ENCODE measurements around the gene PTPRCAP. TPM values are rescaled to one million over a fixed set of nuclear protein-coding genes. Genes with fewer than 3 reads are reported as not detected.
A peak's percentile ranks its signal among the peaks of the same experiment; 100 is the strongest.

PTPRCAP gene
- total and polyA plus RNA-seq, 9 of the 15 experiments (the other 6 are each of a cell fraction or from before 2014, with no cell fraction given) = 0.22 to 2.0 (median 1.1) TPM; not detected in 4

DNA sequence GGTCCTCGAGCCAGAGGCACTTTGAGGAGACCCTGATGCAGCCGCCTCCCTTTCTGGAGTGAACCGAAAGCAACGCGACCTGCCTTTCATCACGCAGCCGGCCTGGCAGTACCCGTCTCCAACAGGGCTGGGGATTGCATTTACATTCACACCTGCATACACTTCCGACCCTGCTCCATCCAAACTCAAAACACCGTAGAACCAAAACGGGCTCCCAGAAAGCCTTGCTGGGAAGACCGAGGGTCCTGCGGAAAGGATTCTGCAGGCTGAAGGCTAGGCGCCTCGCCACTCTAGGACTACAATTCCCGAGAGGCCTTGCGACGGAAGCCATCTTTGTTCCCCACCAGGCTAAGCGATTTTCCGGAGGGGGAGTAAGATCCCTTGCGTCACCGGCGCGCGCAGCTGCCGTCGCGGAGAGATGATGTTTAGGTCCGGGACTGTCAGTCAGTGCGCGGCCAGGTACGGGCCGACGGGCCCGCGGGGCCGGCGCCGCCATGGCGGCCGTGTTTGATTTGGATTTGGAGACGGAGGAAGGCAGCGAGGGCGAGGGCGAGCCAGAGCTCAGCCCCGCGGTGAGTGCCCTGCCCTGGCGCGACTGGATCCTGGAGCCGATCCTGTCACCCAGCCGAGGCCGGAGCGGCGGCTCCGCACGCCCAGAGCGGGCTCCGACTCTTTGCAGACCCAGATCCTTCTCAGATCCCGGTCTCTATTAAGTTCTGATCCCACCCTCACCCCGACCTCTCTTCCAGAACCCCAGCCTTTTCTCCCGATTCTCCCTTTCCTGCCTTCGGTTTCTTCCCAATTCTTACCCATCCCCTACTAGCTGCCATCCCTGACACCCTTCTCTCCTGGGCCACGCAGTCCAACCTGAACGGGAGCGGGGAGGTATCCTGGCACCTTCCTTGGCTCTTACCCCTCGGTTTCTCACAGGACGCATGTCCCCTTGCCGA is 9.2 kb downstream of the PTPRCAP start, which contains the start of gene RPS6KB2 (continued):
- TF ChIP-seq, protein P1, sequence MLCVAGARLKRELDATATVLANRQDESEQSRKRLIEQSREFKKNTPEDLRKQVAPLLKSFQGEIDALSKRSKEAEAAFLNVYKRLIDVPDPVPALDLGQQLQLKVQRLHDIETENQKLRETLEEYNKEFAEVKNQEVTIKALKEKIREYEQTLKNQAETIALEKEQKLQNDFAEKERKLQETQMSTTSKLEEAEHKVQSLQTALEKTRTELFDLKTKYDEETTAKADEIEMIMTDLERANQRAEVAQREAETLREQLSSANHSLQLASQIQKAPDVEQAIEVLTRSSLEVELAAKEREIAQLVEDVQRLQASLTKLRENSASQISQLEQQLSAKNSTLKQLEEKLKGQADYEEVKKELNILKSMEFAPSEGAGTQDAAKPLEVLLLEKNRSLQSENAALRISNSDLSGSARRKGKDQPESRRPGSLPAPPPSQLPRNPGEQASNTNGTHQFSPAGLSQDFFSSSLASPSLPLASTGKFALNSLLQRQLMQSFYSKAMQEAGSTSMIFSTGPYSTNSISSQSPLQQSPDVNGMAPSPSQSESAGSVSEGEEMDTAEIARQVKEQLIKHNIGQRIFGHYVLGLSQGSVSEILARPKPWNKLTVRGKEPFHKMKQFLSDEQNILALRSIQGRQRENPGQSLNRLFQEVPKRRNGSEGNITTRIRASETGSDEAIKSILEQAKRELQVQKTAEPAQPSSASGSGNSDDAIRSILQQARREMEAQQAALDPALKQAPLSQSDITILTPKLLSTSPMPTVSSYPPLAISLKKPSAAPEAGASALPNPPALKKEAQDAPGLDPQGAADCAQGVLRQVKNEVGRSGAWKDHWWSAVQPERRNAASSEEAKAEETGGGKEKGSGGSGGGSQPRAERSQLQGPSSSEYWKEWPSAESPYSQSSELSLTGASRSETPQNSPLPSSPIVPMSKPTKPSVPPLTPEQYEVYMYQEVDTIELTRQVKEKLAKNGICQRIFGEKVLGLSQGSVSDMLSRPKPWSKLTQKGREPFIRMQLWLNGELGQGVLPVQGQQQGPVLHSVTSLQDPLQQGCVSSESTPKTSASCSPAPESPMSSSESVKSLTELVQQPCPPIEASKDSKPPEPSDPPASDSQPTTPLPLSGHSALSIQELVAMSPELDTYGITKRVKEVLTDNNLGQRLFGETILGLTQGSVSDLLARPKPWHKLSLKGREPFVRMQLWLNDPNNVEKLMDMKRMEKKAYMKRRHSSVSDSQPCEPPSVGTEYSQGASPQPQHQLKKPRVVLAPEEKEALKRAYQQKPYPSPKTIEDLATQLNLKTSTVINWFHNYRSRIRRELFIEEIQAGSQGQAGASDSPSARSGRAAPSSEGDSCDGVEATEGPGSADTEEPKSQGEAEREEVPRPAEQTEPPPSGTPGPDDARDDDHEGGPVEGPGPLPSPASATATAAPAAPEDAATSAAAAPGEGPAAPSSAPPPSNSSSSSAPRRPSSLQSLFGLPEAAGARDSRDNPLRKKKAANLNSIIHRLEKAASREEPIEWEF (CRISPR knock-in tag; IDR thresholded peaks at IDR 0.05) = no peak
- TF ChIP-seq, protein P2, sequence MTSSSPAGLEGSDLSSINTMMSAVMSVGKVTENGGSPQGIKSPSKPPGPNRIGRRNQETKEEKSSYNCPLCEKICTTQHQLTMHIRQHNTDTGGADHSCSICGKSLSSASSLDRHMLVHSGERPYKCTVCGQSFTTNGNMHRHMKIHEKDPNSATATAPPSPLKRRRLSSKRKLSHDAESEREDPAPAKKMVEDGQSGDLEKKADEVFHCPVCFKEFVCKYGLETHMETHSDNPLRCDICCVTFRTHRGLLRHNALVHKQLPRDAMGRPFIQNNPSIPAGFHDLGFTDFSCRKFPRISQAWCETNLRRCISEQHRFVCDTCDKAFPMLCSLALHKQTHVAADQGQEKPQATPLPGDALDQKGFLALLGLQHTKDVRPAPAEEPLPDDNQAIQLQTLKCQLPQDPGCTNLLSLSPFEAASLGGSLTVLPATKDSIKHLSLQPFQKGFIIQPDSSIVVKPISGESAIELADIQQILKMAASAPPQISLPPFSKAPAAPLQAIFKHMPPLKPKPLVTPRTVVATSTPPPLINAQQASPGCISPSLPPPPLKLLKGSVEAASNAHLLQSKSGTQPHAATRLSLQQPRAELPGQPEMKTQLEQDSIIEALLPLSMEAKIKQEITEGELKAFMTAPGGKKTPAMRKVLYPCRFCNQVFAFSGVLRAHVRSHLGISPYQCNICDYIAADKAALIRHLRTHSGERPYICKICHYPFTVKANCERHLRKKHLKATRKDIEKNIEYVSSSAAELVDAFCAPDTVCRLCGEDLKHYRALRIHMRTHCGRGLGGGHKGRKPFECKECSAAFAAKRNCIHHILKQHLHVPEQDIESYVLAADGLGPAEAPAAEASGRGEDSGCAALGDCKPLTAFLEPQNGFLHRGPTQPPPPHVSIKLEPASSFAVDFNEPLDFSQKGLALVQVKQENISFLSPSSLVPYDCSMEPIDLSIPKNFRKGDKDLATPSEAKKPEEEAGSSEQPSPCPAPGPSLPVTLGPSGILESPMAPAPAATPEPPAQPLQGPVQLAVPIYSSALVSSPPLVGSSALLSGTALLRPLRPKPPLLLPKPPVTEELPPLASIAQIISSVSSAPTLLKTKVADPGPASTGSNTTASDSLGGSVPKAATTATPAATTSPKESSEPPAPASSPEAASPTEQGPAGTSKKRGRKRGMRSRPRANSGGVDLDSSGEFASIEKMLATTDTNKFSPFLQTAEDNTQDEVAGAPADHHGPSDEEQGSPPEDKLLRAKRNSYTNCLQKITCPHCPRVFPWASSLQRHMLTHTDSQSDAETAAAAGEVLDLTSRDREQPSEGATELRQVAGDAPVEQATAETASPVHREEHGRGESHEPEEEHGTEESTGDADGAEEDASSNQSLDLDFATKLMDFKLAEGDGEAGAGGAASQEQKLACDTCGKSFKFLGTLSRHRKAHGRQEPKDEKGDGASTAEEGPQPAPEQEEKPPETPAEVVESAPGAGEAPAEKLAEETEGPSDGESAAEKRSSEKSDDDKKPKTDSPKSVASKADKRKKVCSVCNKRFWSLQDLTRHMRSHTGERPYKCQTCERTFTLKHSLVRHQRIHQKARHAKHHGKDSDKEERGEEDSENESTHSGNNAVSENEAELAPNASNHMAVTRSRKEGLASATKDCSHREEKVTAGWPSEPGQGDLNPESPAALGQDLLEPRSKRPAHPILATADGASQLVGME (CRISPR knock-in tag; IDR thresholded peaks at IDR 0.05) = no peak
- TF ChIP-seq NRF1 (conservative IDR thresholded peaks at IDR 0.05 in 1 of 2, IDR thresholded peaks at IDR 0.05 in 1 of 2) = peak; percentile 87 to 90
- TF ChIP-seq, protein P3, sequence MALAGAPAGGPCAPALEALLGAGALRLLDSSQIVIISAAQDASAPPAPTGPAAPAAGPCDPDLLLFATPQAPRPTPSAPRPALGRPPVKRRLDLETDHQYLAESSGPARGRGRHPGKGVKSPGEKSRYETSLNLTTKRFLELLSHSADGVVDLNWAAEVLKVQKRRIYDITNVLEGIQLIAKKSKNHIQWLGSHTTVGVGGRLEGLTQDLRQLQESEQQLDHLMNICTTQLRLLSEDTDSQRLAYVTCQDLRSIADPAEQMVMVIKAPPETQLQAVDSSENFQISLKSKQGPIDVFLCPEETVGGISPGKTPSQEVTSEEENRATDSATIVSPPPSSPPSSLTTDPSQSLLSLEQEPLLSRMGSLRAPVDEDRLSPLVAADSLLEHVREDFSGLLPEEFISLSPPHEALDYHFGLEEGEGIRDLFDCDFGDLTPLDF (CRISPR knock-in tag; IDR thresholded peaks at IDR 0.05) = no peak
- TF ChIP-seq FOXJ2 (tag; IDR thresholded peaks at IDR 0.05) = no peak
- peak; percentile 32; the same call in 1 of the 2 replicates for TF ChIP-seq BHLHE40 (IDR thresholded peaks at IDR 0.05; ENCODE audit: low read length)
- peak; percentile 65; the same call in 1 of the 2 replicates for TF ChIP-seq ETV5 (CRISPR knock-in tag; IDR thresholded peaks at IDR 0.05; ENCODE audit: low read depth)
- TF ChIP-seq, protein P4, sequence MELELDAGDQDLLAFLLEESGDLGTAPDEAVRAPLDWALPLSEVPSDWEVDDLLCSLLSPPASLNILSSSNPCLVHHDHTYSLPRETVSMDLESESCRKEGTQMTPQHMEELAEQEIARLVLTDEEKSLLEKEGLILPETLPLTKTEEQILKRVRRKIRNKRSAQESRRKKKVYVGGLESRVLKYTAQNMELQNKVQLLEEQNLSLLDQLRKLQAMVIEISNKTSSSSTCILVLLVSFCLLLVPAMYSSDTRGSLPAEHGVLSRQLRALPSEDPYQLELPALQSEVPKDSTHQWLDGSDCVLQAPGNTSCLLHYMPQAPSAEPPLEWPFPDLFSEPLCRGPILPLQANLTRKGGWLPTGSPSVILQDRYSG (tag; conservative IDR thresholded peaks at IDR 0.05; ENCODE audit: low read depth) = no peak
- peak in 1 of 2 experiments; percentile 89; a peak in 2 of 4 replicates for TF ChIP-seq ZNF639 (CRISPR knock-in tag; conservative IDR thresholded peaks at IDR 0.05 in 1 of 2, IDR thresholded peaks at IDR 0.05 in 1 of 2)
